ENCODE measurements around the gene WASHC2C.
A peak's percentile ranks its signal among the peaks of the same experiment; 100 is the strongest.
"Not testable (repeated sequence)": the region's sequence is repeated elsewhere in the genome, so short reads cannot be mapped to it uniquely, and the experiment has no call there.

Gene WASHC2C, protein sequence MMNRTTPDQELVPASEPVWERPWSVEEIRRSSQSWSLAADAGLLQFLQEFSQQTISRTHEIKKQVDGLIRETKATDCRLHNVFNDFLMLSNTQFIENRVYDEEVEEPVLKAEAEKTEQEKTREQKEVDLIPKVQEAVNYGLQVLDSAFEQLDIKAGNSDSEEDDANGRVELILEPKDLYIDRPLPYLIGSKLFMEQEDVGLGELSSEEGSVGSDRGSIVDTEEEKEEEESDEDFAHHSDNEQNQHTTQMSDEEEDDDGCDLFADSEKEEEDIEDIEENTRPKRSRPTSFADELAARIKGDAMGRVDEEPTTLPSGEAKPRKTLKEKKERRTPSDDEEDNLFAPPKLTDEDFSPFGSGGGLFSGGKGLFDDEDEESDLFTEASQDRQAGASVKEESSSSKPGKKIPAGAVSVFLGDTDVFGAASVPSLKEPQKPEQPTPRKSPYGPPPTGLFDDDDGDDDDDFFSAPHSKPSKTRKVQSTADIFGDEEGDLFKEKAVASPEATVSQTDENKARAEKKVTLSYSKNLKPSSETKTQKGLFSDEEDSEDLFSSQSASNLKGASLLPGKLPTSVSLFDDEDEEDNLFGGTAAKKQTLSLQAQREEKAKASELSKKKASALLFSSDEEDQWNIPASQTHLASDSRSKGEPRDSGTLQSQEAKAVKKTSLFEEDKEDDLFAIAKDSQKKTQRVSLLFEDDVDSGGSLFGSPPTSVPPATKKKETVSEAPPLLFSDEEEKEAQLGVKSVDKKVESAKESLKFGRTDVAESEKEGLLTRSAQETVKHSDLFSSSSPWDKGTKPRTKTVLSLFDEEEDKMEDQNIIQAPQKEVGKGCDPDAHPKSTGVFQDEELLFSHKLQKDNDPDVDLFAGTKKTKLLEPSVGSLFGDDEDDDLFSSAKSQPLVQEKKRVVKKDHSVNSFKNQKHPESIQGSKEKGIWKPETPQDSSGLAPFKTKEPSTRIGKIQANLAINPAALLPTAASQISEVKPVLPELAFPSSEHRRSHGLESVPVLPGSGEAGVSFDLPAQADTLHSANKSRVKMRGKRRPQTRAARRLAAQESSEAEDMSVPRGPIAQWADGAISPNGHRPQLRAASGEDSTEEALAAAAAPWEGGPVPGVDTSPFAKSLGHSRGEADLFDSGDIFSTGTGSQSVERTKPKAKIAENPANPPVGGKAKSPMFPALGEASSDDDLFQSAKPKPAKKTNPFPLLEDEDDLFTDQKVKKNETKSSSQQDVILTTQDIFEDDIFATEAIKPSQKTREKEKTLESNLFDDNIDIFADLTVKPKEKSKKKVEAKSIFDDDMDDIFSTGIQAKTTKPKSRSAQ (N-terminal part only)

DNA sequence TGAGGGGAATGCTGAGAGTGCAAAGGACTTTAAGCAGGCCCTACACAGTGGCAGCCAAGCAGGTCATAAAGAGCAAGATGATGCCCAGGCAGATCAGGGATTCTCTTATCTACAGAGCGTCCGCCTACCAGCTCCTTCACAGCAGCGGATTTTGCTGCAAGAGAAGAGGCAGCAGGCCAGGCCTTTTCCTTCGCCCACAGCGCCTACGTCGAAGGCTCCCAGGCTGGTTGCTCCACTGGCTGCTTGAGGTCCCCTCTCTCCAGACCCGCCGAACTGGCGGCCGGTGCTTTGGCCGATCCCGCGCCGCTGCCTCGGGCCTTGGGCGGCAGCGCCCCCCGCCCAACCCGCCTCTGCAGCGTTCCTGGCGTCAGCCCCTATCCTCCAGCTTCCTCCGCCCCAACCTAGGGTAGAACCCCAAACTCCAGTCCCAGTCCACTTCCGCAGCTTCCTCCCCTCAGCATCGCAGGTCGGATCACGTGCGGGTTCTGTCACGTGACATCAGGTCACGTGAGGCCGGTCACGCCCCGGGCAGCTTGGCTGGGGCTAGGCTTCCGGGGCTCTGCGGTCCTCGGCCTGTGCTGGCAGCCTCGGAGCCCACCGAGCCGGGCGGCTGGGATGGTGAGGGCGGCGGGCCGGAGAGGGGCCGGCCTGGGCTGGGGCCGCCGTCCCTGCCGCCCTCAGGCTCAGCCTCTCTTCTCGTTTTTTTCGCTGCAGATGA lies at the start of gene WASHC2C:
TSS of gene WASHC2C (plus strand) at position 564 of the 718 bp plus-strand sequence. CDS start at position 616, 52 bp downstream.
- FAIRE-seq (peak; percentile 98), DNase-seq (ENCODE audit: insufficient read length, low spot score) (peak; percentile 47)

- not testable (repeated sequence) for DNase-seq (ENCODE audit: insufficient read length, low spot score); FAIRE-seq
These were observed 48.6 kb upstream of the WASHC2C start for GRCh38 chr10:45678467-45678866.

DNA sequence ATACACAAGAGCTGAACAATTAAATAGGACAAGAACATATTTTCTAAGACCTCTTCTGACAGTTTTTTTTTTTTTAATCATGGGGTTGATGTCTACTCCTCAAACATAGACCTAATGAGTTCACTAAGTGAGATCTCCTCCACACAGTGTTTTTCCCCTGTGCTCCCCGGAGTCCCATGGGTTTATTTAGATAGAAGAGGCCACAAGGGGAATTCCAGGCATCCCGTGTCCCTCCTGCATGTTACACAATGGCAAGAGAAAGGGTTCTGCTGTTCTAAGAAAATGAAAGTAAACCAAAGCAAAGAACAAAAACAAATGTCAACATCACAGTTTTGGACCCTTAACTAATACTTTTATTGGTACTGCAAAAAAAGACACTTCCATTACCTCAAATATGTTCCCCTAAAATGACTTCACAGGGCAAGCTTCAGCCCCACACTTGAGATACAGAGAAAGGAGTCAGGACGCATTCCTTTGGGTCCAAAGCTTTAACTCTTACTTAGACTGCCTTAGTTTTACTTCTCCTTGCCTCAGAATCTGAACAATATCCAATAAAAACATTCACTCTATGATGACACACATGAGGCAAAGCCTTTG lies 16.8 kb upstream of the WASHC2C start:
- DNase-seq (ENCODE audit: insufficient read length, low spot score); FAIRE-seq: not testable (repeated sequence)

DNA sequence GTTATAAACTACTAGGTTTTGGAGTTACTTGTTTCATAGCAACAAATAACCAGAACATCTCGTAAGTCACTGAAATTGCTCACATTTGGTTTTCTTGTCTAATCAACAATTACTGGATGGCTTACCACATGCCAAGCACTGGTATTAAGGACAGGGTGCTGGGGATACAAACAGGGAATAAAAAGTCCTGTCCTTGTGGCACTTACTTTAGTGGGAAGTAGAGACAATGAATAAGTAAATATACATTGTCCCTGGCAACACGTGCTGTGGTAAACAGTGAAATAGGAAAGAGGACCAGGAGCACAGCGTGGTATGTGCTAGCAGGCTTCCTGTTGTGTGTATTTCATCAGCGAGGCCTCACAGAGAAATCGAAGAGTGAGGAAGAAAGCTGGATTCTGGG lies 15.8 kb upstream of the WASHC2C start:
- not testable (repeated sequence) for FAIRE-seq

DNA sequence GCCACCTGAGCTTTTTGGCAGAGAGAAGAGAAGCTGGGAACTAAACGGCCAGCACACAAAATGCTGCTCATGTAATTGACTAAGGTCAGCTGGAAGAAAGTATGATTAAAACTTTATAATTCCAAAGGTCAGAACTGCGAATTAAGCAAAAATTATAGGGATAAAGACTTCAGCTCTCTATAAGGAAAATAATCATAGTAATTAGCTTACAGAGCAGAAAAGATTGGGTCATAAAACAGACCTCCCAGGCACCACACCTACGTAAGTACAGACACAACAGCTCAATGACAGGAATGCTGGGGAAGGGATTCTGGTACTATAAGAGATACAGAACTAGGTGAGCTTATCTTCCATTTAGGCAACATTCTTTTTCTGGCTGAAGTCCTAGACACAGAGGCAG lies 10.0 kb upstream of the WASHC2C start:
- not testable (repeated sequence) for DNase-seq (ENCODE audit: insufficient read length, low spot score); FAIRE-seq

More for the DNA sequence above, 15.8 kb upstream of the WASHC2C start:
- not testable (repeated sequence) for DNase-seq (ENCODE audit: insufficient read length, low spot score)

DNA sequence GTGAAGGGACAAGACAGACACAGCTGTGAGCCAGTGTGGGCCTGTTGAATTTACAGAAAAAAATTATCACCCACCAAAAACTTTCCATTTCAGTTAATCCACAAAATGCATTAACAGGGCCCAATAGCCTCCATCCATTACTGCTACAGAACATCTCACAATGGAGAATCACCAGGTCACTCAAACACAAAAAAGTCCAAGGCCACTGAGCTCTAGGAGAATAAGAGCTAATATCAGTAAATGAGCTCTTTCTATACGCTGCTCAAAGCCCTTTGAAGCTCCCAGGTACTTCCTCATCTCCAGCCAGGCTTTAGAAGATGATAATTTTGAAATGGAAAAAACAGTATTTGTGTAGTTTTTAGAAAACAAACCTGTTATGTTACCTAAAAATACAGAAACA lies 9.4 kb upstream of the WASHC2C start:
- not testable (repeated sequence) for FAIRE-seq; DNase-seq (ENCODE audit: insufficient read length, low spot score)

DNA sequence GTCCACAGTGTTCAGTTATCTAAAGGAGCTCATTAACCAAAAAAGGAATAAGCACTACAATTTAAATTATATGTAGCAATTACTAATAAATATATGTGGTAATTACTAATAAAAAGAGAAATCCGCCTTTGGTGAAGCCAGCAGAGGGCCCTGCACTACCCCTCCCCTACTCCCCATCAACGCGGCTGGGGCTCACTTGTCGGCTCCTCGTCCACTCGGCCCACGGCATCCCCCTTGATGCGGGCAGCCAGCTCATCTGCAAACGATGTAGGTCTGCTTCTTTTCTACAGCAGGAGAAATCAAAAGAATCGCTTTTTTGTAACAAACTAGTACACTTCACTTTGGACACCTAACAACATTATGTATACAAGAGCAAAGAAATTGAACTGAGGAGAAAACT lies 5.6 kb upstream of the WASHC2C start:
- not testable (repeated sequence) for FAIRE-seq; DNase-seq (ENCODE audit: insufficient read length, low spot score)

DNA sequence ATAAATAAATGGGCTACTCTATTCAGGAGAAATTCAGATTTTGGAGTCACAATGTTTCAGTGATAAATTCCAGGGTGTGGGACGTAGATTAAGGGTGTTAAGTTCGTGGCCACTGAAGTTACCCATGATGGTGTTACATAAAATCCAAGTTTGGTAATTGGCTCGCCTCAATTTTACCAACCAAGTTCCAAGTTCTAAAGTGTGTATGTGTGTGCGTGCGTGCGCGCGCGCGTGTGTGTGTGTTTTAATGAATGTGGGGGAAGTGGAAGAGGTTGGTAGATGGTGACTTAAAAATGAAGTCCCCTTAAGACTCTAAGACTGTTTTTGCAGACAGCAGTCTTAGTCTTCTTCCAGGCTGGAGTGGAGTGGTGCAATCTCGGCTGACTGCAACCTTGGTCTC lies 3.2 kb upstream of the WASHC2C start:
- not testable (repeated sequence) for FAIRE-seq; DNase-seq (ENCODE audit: insufficient read length, low spot score)

GRCh38 chr10:45727421-45727965 lies 427 bp downstream of the WASHC2C start:
- not testable (repeated sequence) for FAIRE-seq; DNase-seq (ENCODE audit: insufficient read length, low spot score)

DNA sequence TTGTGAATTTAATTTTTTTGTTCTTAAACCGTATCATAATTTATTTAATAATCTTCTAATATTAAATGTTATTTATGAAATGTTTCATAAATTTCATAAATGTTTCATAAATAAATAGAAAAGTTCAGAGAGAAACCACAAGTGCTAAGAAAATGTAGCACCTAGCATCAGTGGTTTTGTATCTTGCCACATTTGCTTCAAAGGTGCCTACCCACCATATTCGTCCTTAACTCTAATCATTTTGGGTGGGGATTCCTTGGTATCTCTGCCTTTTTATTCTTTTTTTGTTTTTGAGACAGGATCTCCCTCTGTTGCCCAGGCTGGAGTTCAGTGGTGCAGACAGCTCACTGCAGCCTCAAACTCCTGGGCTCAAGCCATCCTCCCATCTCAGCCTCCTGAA lies 7.4 kb downstream of the WASHC2C start:
- DNase-seq (ENCODE audit: insufficient read length, low spot score), result not testable (repeated sequence)
- FAIRE-seq, result peak; percentile 49

DNA sequence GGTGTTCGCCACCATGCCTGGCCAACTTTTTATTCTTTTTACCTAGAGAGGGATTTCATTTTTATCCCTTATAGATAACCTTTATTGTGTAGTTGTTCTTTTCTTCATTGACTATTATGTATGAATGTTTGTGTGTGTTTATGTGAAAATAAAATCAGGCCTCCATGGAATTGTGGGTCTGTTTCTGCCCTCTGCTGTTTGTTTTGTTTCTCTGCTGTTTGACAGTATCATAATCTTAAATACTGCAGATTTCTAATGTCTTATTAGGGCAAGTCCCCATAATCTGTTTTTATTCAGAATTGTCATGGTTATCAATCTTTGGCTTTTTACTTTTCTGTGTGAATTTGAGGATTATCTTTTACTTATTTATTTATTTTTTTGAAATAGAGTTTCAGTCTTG lies 7.8 kb downstream of the WASHC2C start:
- not testable (repeated sequence) for DNase-seq (ENCODE audit: insufficient read length, low spot score); FAIRE-seq

DNA sequence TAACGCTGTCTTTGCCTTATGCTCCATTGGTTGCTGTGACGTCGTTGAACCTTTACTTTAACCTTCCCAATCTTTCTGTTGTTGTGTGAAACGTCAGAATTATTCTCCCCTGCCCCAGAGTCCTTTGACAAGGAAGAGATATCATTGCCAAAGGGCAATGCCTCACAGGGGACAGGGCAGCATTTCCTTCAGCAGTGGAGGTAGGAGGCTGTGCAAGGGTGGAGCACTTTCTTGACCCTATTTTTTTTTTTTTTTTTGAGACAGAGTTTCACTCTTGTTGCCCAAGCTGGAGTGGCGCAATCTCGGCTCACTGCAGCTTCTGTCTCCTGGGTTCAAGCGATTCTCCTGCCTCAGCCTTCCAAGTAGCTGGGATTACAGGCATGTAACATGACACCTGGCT lies 14.5 kb downstream of the WASHC2C start:
- FAIRE-seq; DNase-seq (ENCODE audit: insufficient read length, low spot score): not testable (repeated sequence)

GRCh38 chr10:45742014-45742413 lies 14.9 kb downstream of the WASHC2C start:
- FAIRE-seq; DNase-seq (ENCODE audit: insufficient read length, low spot score): not testable (repeated sequence)

GRCh38 chr10:45751141-45751540 lies 24.1 kb downstream of the WASHC2C start:
- DNase-seq (ENCODE audit: insufficient read length, low spot score); FAIRE-seq: not testable (repeated sequence)

- not testable (repeated sequence) for DNase-seq (ENCODE audit: insufficient read length, low spot score); FAIRE-seq
These were observed 25.1 kb downstream of the WASHC2C start for GRCh38 chr10:45752210-45752609.

- not testable (repeated sequence) for FAIRE-seq; DNase-seq (ENCODE audit: insufficient read length, low spot score)
These were observed 27.0 kb downstream of the WASHC2C start for GRCh38 chr10:45753979-45754495.

DNA sequence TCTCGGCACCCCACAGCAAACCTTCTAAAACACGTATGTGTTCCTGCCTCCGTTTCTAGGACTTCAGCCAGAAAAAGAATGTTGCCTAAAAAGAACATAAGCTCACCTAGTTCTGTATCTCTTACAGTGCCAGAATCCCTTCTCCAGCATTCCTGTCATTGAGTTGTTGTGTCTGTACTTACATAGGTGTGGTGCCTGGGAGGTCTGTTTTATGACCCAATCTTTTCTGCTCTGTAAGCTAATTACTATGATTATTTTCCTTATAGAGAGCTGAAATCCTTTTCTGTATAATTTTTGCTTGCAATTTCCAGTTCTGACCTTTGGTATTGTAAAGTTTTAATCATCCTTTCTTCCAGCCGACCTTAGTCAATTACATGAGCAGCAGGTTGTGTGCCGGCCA lies 28.0 kb downstream of the WASHC2C start:
- DNase-seq (ENCODE audit: insufficient read length, low spot score); FAIRE-seq: not testable (repeated sequence)

DNA sequence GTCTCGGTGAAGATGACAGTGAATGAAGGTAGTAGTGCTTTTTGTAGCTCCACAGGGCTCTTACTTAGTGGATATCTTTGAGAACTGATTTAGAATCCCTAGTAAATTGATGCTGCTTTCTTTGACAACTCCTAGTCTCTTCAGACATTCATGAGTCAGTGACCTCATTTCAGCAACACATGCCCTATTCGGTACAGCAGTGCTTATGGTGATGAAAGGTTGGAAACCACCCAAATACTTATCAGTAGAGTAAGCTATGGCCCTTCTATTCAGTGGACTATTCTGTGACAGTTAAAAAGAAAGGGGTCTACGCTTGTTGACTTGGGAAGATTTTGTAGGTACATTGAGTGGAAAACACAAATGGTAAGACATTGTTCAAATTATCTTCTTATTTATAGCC lies 29.0 kb downstream of the WASHC2C start:
- not testable (repeated sequence) for DNase-seq (ENCODE audit: insufficient read length, low spot score); FAIRE-seq

All from GM19239 (cell line).